K562 treated with DMSO at 1 percent for 24 hours (cell line): ENCODE data around the gene HOOK1. TPM values are rescaled to one million over a fixed set of nuclear protein-coding genes. Genes with fewer than 3 reads are reported as not detected.

Experiments
- total RNA-seq: library from RNA; unstranded; fragments of 300-600 nt; gene quantifications from 2 replicates; pipeline ENCODE4 v1.2.3, GENCODE V29; 2022; ENCODE audit warnings: low read depth; ENCODE audit not compliant: insufficient read depth

HOOK1 gene
- total RNA-seq, result not detected in 2 replicates

GRCh38 chr1:59814901-59815825, at the start of gene HOOK1:
TSS of gene HOOK1 (plus strand) at chr1:59814949. CDS start at chr1:59815118, 169 bp downstream.

Other genes with a start within 250 kb of the HOOK1 start
- gene CYP2J2, start 111.8 kb downstream of the HOOK1 start, total RNA-seq, result not detected in 2 replicates